NCI-H1092 (cell line): Measurements from ENCODE around the gene NMT2.
"Not testable (repeated sequence)": the region's sequence is repeated elsewhere in the genome, so short reads cannot be mapped to it uniquely, and the experiment has no call there.

ENCODE experiments used
- DNase-seq: peaks from one replicate; lab custom pipeline; 2025; lab: John Stamatoyannopoulos, UW

Gene NMT2

DNA sequence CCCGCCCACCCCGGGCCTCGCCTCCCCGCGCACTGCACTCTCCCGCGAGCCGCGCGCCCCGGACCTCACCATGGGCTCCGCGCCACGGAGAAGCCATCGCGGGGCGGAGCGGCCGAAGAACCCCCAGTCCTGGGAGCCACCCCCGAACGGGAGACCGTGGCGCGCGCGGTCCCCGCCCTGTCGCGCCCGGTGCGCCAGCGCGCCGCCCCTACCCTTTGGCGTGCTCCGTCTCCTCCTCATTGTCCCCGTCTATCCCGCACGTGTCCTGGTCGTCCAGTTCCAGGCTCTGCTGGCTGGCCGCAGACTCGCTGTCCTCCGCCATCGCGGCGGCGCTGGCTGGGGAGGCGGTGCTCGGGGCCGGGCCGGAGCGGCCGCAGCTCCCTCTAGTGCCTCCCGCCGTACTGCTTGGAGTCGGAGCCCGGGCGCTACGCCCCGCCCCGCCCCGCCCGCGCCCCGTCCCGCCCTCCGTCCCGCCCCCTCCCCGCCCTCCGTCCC is at the start of gene NMT2:
TSS of gene NMT2 (minus strand) at position 403 of the 495 bp plus-strand sequence. CDS start at position 322, 81 bp downstream.
- peak; percentile 70 for DNase-seq

DNA sequence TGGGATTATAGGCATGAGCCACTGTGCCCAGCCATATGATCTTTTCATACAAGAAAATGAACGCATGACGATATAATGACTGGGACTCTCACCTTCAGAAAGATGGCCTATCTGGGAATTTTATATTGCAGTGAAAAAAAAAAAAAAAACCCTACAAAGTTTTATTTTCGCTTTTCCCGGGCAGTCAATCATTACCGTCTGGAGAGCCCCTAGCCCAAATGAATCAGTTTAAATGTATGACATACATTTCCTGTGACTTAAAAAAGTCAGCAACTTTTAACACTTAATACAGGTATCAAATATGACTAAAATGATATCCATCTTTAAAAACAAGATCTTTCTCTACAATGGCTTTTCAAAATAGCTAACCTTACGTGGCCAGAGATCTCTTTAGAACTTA is 48.2 kb upstream of the NMT2 start:
- no peak for DNase-seq

DNA sequence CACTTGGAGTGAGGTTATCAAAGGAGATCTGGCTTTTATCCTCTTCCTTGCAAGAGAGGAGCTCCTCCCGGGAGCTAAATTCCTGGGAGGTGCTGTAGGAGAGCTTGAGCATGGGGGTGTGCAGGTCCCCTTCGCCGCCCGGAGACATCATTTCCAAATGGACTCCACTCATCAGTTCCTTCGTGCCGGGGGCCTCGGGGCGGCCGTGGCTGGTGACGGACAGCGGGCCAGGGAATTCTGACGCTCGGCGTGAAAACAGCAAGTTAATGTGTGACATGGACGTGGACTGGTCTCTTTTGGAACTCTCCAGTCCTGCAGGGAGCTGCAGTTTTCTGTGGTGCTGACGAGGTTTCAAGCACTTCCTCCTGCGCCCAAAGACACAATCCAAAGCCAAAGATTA is 45.7 kb upstream of the NMT2 start:
- no peak for DNase-seq

DNA sequence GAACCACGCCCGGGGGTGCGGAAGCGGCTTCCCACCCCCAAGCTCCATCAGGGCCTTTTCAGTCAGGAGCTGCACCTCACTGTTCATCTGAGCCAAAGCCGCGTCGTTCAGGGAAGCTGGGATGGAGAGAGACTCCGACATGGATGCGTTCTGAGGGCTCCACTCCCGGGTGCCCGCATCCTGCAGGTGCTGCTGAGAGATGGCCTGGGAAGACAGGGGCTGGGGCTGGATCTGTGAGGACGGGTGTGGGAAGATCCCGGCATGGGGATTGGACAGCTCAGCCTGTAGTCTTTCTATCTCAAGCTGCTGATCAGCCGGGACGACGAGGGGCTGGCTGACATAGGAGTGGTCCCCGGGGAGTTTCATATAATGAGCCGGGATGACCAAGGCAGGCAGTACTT is 45.0 kb upstream of the NMT2 start:
- no peak for DNase-seq

DNA sequence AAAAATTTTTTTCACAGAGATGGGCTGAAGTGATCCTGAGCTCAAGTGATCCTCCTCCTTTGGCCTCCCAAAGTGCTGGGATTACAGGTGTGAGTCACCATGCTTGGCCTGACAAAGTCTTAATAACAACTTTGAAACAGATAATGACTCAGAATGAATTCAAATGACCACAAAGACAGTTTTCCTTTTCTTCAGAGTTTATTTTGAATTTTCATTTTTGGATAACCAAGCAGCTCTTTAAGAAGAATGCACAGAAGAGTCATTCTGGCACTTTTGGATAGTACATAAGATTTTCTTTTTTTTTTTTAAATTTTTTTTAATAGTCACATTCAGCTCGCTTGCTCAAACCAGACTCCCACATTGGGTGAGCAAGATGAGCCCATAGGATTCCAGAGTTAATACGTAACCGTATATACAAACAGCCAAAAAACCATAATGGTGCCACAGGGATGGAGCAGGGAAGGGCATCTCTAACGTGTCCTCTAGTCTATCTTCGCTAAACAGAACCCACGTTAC is 43.0 kb upstream of the NMT2 start:
- DNase-seq = no peak

DNA sequence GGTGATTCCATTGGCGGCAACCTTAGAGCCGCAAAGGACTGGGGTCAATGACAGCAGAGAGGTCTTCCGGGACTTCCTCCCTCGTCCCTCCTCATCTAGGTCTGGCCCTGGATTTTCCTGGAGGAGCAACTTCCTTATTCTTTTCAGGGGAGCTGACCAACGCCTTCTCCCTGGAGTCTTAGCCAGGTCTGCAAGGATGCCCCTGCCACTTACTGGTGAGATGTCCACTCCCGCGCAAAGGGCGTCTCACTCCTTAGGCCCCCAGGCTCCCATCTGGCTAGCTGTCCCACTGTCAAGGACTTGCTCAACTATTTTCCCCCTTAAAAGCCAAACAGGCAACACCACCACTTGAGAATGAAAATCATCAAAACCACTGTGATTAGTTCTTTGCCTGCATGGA is 42.0 kb upstream of the NMT2 start:
- no peak for DNase-seq

DNA sequence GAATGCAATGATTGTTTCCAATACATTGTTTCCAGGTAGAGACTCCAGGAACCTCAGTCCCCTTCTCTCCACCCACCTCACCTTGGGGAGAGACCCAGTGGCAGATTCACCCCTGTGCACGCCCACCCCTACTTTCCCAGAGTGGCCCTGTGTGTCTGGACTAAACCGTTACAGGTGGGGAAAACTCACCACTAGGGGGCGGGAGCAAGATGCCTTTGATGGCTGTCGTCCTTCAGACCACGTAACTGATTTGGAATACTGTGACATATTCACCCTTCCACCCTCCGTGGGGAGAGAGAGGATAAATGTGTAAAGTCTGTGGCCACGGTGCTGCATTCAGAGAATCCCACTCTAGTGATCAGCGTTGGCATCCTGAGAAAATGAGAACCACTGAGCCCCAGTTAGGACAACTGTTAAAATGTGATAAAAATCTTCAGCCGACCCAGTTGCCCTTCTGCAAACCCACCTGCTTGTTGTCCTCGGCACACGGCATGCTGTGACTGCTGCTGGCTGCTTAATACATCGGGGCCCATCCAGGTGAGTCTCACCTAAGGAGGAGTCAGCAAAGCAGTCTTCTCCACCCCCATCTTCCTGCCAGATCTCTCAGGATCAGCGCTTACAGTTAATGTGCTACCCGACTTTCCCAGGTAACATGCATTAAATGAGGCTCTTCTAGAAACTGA is 41.5 kb upstream of the NMT2 start:
- DNase-seq = peak; percentile 37

DNA sequence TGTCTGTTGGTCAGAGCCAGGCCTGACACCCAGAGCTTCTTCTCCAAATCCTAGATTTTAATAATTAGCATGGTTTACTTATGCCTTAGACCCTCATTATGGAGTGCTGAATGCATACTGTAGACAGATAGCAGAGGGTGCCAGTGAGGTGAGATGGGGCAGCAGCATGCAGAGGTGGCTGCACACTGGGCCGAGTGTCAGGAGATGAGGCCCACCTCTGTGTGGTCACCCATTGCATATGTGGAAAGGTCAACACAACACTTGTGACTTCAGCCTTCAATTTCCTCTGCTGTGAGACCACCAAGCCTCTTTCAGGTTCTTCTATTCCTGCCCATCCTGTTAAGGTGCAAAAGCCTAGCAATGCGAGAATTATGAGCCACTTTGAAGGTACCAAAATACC is 39.7 kb upstream of the NMT2 start:
- no peak for DNase-seq

DNA sequence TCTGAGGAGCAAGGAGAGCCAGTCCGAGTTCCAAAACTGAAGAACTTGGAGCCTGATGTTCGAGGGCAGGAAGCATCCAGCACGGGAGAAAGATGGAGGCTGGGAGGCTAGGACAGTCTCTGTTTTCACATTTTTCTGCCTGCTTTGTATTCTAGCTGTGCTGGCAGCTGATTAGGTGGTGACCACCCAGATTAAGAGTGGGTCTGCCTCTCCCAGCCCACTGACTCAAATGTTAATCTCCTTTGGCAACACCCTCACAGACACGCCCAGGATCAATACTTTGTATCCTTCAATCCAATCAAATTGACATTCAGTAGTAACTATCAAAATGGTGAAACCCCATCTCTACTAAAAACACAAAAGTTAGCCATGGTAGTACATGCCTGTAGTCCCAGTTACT is 38.9 kb upstream of the NMT2 start:
- DNase-seq = not testable (repeated sequence)

DNA sequence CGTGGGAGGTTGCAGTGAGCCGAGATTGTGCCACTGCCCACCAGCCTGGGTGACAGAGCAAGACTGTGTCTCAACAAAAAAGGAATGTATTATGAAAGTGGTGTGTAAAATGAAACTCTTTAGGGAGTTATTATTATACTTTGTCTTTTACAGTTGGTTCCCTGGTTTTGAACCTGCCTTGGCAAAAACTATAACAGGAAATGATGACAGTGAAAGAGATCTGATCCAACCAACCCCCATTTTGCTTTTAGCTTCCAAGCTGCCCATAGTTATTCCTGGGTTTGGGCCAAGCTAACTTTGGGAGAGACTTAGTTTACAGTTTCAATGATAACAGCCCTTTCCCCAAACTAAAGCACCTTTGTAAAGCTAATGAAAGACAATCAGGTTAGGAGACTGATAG is 34.1 kb upstream of the NMT2 start:
- no peak for DNase-seq

DNA sequence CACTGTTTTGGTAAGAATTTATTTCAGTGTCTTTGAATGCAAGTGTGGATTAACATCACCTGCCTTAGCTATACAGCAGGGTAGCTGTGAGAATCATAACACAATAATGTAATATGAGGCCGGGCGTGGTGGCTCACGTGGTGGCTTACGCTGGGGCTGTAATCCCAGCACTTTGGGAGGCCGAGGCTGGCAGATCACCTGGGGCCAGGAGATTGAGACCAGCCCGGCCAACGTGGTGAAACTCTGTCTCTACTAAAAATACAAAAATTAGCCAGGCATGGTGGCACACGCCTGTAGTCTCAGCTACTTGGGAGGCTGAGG is 33.8 kb upstream of the NMT2 start:
- not testable (repeated sequence) for DNase-seq

DNA sequence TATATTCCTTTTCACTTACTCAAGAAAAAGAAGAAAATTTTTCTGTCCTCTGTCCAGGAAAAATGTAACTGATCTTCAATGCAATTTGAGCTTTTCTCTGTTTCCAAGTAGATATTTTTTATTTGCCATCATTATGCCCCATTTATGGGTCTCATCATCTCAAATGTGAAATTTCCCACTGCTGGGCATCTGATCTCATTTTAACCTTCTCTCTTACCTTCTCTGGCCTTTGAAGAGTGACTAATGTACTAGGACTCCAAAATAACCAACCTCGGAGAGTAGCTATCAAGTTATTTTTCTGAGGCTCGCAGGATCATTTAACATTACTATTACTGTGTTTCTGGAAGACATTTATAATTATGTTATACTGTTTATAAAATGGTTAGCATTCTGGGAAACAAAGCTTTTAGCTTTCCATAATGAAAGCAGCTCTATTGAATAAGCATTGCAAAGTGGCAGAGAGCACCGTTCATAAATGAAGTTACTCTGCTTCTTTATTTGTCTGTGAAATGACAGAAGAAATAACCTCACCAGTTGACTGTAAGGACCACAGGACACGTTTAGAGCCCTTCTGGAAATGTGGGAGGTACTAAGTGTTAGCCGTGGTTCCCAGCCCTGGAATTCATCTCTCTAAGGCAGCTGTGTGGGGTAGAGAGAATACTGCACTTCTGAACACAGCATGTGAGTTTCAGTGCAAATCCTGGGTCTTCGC is 33.3 kb upstream of the NMT2 start:
- DNase-seq = no peak

DNA sequence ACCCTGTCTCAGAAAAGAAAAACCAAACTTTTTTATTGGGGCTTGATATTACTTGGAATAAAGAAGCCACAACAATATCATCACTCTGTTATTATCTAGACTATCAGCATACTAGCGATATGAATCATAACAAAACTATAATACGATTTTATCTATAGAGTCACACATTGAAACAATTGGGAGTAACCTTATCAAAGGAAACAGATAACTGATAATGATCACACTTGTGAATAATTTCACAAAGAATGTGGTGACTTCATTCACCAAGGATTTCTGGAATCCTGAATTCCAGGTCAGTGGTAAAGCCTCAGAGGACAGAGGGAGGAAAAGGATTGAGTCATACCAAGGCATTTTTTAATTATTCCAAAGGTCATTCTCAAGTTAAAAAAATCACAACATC is 32.1 kb upstream of the NMT2 start:
- DNase-seq = no peak

DNA sequence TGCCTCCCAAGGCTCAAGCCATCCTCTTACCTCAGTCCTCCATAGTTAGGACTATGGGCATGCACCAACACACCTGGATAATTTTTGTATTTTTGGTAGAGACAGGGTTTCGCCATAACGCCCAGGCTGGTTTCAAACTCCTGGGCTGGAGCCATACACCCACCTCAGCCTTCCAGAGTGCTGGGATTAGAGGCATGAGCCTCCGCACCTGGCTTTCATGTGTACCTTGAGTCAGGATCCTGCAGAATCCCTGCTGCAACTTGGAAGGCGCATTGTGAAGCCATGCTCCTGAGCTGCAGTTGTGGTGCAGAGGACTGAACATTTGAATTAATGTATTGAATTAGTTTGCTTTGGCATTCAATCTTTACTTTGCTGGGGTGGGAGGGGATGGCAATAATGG is 29.4 kb upstream of the NMT2 start:
- DNase-seq = no peak

DNA sequence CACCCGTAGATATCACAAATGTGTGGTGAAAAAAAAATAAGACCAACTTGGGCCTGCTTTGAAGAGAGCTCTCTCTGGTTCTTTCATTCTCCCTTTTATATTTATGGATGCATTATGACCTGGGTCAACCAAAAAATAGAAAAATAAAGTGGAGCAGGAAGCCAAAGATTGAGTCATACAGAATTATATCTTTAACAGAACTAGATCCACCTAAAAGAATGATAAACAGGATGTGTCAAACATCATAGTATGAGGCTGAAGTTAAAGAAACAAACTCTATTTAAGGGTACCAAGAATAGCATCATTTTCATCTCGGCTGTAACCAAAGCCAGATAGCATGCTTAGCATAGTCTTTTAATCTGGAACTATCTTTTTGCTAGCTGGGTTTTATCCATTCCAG is 28.8 kb upstream of the NMT2 start:
- no peak for DNase-seq

DNA sequence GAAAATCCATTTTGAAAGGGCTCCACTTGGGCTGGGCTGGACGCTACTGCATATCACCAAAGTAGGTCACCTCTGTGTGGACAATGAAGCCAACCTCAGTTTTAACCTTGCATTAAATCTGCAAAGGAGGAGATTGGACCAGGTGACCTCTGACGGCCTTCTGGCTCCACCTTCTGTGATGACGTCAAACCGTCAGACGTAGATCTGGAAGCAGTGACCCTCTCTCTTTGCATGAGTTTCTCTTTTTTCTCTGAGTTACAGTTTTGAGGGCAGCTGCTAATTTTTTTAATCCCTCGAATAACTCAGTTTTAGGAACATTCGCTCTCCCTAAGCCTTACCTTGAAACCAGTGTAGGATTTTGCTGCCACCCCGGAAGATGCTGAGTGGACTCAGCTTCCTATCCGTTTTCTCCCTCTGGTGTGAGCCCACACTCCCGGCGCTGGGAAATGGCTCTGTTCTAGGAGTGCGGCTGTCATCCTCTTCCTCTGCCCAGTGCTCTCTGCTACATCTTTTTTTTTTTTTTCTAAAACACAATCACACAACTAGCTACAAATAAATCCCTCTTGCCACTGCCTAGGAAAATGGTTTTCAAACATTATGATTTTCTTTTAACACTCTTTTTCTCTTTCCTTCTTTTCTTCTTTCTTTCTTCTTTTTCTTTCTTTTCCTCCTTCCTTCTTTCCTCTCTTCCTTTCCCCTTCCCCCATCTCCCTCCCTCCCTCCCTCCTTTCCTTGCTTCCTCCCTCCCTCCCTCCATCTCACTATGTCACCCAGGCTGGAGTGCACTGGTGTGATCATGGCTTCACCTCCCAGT is 27.7 kb upstream of the NMT2 start:
- DNase-seq = no peak

DNA sequence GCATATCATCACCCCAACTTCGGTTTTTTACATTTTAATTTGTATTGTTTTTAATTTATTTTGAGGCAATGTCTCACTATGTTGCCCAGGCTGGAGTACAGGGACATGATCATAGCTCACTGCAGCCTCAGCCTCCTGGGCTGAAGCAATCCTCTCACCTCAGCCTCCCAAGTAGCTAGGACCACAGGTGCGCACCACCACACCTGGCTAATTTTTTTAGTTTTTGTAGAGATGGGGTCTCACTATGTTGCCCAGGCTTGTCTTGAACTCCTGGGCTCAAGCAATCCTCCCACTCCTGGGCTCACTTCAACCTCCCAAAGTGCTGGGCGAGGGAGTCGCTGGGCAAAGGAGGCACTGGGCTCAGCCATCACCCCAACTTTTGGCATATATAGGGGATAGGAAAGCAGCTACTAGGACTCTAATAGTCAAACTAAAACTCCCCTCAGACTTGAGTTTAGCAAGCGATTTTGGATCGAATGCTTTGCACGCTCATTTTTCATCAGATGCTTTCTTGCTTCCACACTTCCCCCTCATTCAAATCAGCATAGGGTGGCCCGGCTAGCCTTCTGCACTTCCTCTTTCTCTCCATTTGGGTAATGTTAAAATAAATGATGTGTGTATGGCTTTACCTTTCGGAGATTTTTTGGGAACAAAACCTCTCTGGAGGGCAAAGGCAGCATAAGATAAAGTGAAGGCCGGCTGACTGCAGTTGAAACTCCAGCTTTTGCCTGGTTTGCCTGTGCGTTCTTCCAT is 20.8 kb upstream of the NMT2 start:
- no peak for DNase-seq

DNA sequence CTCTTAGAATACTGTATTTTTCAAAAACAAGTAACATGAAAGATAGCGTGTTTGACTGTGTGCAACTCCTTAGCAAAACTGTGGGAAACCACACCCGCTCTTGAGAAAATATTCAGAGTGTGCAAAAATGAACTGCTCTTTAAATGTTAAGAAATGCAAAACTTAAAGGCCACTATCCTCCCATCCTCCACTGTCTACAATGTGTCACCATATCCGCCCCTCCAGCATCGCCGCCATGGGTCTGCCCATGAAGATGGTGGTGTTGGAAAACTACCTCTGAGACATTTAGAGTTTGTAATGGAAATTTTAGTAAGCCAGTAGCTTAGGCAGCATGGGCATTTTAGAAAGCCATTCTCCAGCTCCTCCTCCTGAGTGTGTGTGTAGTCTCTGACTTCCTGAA is 20.1 kb upstream of the NMT2 start:
- DNase-seq = no peak

DNA sequence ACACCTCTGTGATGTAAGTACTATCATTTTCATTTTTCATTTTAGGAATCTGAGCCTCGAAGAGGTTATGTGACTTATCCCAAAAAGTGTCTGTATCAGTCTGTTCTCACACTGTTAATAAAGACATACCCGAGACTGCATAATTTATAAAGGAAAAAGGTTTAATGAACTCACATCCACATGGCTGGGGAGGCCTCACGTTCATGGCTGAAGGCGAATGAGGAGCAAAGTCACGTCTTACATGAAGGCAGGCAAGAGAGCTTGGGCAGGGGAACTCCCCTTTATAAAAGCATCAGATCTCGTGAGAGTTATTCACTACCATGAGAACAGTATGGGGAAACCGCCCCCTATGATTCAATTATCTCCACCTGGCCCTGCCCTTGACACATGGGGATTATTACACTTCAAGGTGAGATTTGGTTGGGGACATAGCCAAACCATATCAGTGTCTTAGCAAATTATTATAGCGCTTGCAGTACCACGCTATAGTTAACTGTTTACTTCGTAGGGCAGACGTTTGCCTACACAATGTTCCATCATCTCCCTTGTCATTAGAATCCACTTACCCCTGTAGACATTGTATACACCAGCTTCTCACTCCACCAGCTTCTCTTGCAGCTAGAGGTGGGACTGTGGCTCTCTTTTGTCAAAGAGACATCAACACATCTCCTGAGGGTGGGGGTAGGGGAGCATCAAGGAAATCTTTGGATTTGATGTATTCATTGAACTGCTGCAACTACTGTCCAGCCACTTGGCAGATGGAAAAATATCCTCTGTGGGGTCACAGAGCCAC is 15.4 kb upstream of the NMT2 start:
- no peak for DNase-seq

DNA sequence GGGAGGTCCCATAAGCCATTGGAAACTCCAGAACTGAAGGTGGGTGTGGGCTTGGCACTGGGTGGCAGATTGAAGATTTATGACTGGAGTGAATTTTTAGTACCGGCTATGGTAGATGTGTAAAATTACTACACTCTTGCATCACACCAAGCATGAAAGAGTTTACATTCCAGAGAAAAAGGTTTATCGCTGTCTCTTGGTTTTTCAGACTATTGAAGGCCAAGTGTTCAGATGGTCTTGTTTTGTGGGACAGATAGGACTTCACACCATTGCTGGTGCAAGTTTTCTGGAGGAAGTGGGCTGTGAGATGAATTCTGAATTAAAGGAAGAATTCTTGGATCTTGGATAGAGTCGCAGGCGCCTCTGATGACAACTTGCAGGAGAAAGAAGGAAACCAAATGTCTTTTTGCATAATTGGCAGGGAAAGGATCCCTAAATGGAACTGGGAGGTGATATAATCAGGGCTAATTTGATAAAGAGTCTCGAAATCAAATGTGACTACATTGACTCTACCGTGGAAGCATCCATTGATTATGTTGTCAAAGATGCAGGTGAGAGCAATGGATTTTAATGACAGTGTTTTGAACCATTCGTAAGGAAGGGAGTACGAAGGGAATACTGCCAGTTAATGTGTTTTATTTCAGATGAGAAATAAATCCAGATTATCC is 14.2 kb upstream of the NMT2 start:
- no peak for DNase-seq
